ENCODE results near the gene EEIG1.

GRCh38 chr9:127980706-127981558 lies at the start of gene EEIG1:
- TF ChIP-seq CTCF (IDR thresholded peaks at IDR 0.05) (no peak), POLR2AphosphoS5 (IDR thresholded peaks at IDR 0.05) (peak; percentile 75)

All from prostate gland (tissue), 2 donors.